Loucy (cell line): ENCODE data around the gene PTGIS.

Source experiments
- CTCF ChIP-seq: fragments of 200-600 bp; sonication (generic); conservative IDR thresholded peaks from 2 replicates; pipeline ENCODE4 v1.5.1; 2014; ENCODE audit warnings: mild to moderate bottlenecking, antibody characterized with exemption, low read length
- EZH2phosphoT487 ChIP-seq: fragments of 200-600 bp; IDR thresholded peaks from 2 replicates; pipeline ENCODE4 v1.6.1; 2018; ENCODE audit warnings: antibody characterized with exemption, mild to moderate bottlenecking, moderate library complexity, borderline replicate concordance

DNA sequence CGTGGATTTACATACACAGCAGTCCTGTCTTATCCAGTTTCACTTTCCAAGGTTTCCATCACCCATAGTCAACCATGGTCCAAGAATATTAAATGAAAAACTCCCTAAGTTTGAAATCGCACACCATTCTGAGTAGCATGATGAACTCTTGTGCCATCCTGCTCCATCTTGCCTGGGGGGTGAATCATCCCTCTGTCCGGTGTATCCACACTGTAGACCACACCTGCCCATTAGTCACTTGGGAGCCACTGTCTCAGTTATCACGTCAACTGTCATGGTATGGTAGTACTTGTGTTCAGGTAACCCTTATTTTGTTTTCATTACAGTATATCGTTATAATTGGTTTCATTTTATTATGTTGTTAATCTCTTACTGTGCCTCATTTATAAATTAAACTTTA, 38.5 kb downstream of the PTGIS start:
- TF ChIP-seq CTCF (no peak), EZH2phosphoT487 (no peak)
